HG02870 (cell line): ENCODE data around the gene SERPINB8.

Source experiments
- ATAC-seq: cut with Tn5 transposase; IDR thresholded peaks from one replicate; pipeline ENCODE4 v1.9.1; 2021; ENCODE audit warnings: mild to moderate bottlenecking, moderate library complexity; ENCODE audit not compliant: unreplicated experiment

The SERPINB8 gene

GRCh38 chr18:64011513-64011912, 41.6 kb downstream of the SERPINB8 start:
- ATAC-seq: no peak

- peak; percentile 56 for ATAC-seq
Measured at GRCh38 chr18:64017870-64018269, 48.0 kb downstream of the SERPINB8 start.

GRCh38 chr18:64019922-64020756, 50.3 kb downstream of the SERPINB8 start:
- no peak for ATAC-seq

GRCh38 chr18:64026350-64026749, 56.5 kb downstream of the SERPINB8 start:
- no peak for ATAC-seq

GRCh38 chr18:64027931-64028695, 58.2 kb downstream of the SERPINB8 start:
- peak; percentile 79 for ATAC-seq

- ATAC-seq: no peak
Measured at GRCh38 chr18:64029096-64029495, 59.2 kb downstream of the SERPINB8 start.

GRCh38 chr18:64031411-64031810, 61.5 kb downstream of the SERPINB8 start:
- no peak for ATAC-seq

GRCh38 chr18:64032312-64032711, 62.4 kb downstream of the SERPINB8 start:
- no peak for ATAC-seq

GRCh38 chr18:64037812-64038414, 68.0 kb downstream of the SERPINB8 start:
- ATAC-seq: no peak
